ENCODE data around the gene DNAI2.

- TF ChIP-seq CTCF (IDR thresholded peaks at IDR 0.05) (no peak), POLR2A (IDR thresholded peaks at IDR 0.05) (no peak)
Measured at GRCh38 chr17:74241431-74241830, 32.6 kb upstream of the DNAI2 start.

Data from testis (tissue), 2 donors.